GM19043 (cell line): ENCODE data around the gene DPT.
"Not testable (repeated sequence)": the region's sequence is repeated elsewhere in the genome, so short reads cannot be mapped to it uniquely, and the experiment has no call there.

Experiments used
- ATAC-seq: cut with Tn5 transposase; IDR thresholded peaks from one replicate; pipeline ENCODE4 v1.9.1; 2021; ENCODE audit warnings: low read depth; ENCODE audit not compliant: unreplicated experiment

Gene DPT

DNA sequence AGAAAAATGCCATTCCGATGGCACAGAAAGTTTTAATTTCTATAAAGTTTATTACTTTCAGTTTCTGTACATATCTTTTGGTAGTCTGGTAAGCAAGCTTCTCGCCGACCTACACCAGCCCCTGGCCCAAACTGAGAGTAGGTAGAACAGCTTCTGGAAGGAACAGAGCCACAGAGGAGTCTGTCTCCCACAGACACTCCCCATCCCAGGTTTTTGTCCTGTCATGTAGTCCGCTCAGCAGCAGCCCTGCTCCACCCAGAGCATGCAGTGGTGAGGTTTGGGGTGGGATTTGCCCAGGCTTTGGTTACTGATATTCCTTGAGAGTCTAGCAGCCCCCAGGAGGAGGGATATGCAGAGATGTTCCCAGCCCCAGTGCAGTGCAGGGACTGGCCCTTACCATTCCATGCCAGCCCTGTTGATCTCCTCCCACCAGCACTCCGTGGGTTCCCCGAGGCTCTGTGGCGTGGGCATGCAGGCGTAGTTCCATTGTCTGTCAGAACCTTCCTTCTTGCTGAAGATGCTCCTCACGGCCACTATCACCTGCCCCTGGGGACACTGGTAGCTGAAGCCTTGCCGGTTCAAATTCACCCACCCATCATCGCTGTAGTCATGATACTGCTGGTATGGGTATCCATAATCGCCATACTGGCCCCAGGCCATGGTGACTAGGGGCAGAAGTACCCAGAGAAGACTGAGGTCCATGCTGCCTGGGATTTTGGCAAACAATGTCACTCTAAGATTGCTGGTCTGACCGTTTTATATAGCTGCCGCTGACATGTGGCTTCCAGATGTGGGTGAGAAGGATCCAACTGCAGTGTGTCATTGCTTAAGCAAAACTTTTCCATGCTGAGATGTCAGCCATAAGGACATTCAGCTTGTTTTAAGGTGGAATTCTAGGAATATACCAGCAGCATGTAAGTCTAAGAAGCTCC lies at the start of gene DPT:
DPT (minus strand) TSS at position 734 of the 932 bp plus-strand sequence; CDS start at position 702, 32 bp downstream.
- no peak for ATAC-seq

GRCh38 chr1:168775366-168775765 lies 46.4 kb upstream of the DPT start:
- ATAC-seq = no peak

- ATAC-seq = no peak
These were observed 45.2 kb upstream of the DPT start for GRCh38 chr1:168774241-168774640.

DNA sequence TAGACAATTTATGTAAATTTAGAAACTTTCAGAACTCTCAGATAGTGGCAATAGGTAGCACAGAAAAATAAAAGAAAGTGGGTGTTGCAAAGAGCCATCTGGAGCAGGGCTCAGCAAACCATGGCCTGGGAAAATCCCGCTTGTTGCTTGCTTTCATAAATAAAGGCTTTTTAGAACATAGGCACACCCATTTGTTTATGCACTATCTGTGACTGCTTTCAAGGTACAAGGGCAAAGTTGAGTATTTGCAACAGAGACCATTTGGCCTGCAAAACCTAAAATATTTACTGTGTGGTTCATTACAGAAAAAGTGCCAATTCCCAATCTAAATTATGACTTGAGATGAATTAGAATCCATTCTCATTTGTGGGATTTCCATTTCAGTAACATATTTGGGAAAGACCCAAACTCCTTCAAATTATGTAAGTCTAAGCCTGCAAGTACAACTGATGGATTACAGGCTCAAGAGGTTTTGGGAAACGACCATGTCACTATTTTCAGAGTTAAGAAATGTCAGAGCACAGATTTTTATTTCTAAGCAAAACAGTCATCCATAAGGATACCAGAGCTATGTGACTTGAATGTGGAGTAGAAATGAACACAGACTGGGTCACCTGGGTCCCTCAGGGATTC lies 43.5 kb upstream of the DPT start:
- no peak for ATAC-seq

- no peak for ATAC-seq
These were observed 42.2 kb upstream of the DPT start for GRCh38 chr1:168771104-168771630.

DNA sequence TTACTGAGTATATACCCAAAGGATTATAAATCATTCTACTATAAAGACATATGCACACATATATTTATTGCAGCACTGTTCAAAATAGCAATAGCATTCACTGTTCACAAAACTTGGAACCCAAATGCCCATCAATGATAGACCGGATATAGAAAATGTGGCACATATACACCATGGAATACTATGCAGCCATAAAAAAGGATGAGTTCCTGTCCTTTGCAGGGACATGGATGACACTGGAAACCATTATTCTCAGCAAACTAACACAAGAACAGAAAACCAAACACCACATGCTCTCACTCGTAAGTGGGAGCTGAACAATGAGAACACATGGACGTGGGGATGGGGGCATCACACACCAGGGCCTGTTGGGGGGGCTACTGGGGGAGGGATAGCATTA lies 40.9 kb upstream of the DPT start:
- ATAC-seq = not testable (repeated sequence)

DNA sequence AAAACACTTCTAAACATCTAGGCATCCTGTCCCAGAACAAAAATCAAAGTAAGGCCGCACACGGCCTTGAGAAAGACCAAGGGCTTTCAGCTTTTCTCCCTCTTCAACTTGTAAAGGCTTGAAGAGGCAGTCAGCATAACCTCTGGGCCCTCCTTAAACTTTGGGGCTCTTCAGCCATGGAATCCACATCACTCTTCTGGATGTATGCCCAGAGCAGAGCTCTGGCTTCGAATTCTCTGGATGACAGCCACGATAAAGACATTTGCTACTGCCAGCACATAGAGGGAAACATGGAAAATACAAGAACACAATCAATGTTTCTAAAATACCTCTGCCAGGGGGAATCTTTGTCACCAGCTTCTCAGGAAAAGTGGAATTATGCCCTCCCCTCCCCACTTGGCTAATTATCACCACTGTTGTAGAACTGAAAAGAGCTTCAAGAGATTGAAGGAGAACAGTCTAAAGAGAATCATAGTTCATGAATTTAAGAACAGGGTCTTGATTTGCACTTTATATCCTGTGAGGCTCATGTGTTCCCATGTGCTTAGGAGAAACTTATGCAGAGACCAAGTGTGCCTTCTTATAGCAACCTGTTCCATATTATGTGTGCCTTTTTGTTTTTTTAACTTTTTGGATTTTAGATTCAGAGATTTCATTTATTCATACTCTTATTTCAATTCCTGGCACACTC lies 39.0 kb upstream of the DPT start:
- no peak for ATAC-seq

- no peak for ATAC-seq
These were observed 37.6 kb upstream of the DPT start for GRCh38 chr1:168766568-168766967.

- no peak for ATAC-seq
These were observed 34.0 kb upstream of the DPT start for GRCh38 chr1:168763031-168763430.

GRCh38 chr1:168762473-168762872 lies 33.5 kb upstream of the DPT start:
- ATAC-seq = no peak

DNA sequence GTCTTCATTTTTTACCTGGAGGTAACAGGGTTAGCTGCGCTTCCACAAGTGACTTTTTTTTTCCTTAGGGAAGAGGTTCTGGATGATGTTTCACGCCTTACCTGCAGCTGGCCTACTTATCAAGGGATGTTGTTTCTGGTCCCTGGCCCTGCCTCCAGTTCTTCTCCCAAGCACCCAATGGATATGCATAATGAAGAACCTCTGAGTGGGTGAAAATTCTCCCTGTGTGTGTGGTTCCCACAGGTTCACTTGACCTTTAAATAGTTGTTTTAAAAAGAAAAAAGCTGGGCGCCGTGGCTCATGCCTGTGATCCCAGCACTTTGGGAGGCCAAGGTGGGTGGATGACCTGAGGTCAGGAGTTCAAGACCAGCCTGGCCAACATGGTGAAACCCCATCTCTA lies 31.8 kb upstream of the DPT start:
- no peak for ATAC-seq

DNA sequence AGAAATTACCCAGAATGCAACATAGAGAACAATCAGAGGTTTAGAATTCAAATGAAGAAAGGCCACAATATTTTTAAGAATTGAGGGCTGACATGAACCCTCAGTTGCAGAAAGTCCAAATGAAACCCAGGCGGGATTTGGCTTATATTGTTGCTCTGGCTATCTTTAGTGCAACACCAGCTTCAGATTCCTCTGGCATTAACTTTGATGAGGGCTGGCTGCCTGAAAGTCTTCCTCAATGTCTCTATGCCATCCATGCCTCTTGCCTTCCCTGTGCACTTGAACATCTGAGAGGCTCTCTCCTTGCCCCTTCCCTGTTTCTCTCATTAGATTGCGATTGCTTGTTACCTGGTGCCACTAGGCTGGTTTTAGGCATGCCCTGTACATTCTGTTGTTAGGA lies 31.2 kb upstream of the DPT start:
- no peak for ATAC-seq

DNA sequence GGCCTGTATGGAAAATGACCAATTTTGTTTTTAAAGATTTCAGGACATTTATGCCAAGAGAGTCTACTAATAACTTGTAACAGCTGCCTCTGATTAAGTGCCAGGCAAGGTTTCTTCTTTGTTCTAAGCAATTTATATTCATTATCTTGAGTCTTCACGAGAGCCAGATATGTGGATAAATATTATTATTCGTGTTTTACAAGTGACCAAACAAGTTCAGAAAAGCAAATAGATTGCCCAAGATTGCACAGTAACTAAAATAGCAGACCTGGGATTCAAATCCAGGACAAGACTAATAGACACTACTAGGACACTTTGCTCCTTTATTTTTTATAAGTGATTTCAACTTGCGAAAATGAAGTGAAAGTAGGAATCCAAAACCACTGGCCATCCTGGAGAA lies 30.1 kb upstream of the DPT start:
- no peak for ATAC-seq

DNA sequence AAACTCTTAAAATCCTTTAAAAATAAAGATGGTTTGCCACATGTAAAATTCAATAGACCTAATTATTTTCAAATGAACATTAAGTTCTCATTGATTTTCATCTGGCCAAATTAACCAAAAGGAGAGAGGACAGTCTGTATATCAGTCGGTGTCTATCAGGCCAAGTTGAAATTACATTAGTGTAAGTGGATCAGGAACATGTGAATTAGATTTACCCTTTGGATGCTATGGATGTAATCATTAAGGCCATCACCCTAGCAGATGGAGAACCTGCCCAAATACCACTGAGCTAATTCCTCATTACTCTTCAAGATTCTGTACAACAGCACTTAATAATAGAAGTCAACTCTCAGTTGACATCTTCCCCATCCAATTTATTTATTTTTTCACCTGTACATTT lies 29.5 kb upstream of the DPT start:
- no peak for ATAC-seq

DNA sequence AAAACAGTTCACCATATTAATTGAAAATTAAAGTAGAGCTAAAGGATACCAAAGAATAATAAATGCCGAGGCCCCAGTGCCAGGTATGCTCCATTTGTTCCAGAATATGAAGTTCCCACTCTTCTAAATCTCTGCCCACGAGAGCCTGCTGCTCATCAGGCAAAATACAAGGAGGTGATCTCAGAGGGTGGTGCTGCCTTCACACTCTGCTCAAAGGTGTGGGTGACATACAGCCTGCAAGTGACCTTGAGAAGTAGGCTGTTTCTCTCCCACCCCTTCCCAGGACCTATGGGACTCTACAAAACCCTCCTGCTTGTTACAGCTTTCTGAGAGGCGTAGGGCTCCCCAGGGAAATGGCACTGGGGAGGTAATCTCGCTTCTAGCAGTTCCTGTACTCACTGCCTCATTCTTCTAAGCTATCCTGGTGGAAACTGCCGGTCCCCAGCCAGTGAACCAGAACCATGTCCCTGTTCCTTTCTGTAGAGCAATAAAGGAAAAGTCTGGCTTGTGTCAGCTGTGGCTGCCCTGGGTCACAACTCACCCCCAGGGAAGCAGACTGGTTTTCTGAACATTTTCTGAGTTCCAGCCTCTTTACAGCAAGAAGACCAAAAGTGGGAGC lies 26.9 kb upstream of the DPT start:
- no peak for ATAC-seq

DNA sequence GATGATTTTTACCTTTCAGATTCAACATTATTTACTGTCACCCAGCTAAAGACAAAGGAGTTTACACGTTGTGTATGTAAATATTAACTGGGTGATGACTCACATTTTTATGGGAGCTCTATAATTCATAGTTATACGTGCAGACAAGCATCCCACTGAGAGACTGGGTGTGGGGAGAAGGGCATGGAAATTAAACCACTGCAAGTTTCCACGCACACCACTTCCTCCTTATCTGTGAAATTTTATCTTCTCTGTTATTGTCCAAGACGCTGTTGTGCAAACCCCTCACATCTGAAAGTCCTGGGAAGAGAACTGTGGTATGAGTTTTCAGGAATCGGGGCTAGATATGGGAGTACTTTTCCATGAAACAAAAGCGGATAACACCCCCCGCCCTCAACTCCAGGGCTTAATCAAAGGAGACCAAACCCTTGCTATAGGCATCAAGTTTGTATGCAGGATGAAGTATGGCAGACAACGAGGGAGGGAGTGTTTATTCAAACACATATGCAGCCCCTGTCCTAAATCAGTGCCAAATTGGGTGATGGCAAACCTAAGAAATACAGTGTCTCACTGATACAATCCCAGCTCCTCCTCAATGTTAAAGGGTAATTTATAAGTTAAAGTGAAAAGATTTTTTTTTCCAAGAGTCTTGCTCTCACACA lies 23.3 kb upstream of the DPT start:
- no peak for ATAC-seq

DNA sequence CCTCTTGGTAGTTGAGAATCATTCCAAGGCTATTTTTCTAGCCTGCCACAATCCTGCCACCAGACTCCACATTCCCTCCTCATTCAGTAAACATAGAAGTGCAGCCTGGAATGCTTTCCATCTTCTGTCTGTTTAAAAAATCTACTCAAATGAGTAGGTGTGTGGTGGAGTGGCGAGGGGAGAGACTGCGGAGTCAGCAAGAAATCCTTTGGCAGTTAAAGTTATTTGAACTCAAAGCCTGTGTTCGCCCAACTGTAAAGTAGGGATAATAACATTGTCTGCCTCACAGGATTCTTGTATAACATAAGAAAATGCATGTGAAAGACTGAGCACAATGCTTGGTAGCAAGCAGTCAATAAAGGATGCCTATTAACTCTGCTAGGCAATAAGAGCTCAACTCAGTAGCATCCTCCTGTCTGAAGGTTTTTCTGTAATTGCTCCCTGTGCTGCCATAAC lies 22.2 kb upstream of the DPT start:
- no peak for ATAC-seq

GRCh38 chr1:168742994-168743650 lies 14.1 kb upstream of the DPT start:
- ATAC-seq = no peak

DNA sequence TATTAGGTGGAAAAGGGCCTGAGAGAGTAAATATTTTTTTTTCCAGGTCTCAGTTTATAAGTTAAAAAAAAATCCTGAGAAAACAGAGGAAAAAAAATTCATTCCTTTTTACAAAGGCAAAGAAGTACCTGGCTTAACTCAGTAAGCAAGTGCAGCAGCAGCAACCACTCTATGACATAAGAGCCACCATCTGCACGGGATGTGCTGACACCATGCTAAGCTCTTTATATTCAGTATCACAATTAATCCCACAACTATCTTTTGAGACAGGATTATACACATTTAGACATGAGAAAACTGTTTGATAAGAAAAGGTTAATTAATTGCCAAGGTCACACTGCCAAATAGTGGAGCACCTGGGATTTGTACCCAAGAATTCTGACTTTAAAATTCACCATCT lies 13.4 kb upstream of the DPT start:
- ATAC-seq = no peak

- no peak for ATAC-seq
These were observed 10.9 kb upstream of the DPT start for GRCh38 chr1:168739908-168740307.
